ENCODE data around the gene PABPN1. TPM values are rescaled to one million over a fixed set of nuclear protein-coding genes. Genes with fewer than 3 reads are reported as not detected.

The PABPN1 gene
- polyA plus RNA-seq, 1 donor from 2014 or later, result 431 TPM

DNA sequence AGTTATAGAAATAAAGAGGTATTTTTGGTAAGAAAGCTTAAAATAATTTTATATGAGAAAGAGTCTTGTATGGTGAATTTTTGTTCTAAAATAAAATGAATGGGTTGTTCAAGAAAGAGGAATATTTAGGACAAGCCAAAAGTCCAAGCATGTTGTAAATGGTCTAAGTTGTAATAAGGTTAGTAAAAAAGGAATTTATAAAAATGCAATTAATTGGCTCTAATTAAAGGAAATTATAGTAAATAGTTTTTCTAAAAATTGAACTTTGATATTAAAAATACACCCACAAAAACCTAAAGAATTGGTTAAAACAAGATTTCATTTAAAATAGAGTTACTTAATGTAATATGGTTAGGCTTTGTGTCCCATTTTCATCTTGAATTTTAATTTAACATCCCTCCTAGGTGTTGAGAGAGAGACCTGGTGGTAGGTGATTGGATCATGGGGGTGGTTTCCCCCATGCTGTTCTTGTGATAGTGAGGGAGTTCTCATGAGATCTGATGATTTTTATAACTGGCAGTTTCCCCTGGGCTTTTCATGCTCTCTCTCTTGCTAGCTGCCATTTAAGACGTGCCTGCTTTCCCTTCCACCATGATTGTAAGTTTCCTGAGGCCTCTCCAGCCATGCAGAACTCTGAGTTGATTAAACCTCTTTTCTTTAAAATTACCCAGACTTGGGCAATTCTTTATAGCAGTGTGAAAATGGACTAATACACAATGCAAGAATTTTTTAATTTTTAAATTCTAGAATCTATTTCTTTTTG is 18.4 kb downstream of the PABPN1 start:
- Histone ChIP-seq H3K36me3 (ENCODE audit: insufficient read depth, low read length) (no peaks in the 10 kb centered on the region), H3K4me2 (ENCODE audit: low read length) (no peak overlapping the region), H2AFZ (ENCODE audit: low read depth, low read length) (no peak overlapping the region), H3K9ac (ENCODE audit: low read length) (no peak overlapping the region), H3K79me2 (replicated peaks; ENCODE audit: insufficient read depth, low read length) (no peaks in the 10 kb centered on the region), H4K20me1 (ENCODE audit: insufficient read depth) (no peaks in the 10 kb centered on the region), H3F3A (ENCODE audit: insufficient read depth, low read length, poor library complexity, severe bottlenecking) (no peaks in the 10 kb centered on the region), H3K27ac (ENCODE audit: low read length) (no peak overlapping the region), H3K4me3 (ENCODE audit: low read length) (no peak overlapping the region), H3K9me2 (ENCODE audit: insufficient read depth, low read length) (no peaks in the 10 kb centered on the region), H3K27me3 (ENCODE audit: insufficient read depth, low read depth, low read length) (no peaks in the 10 kb centered on the region), H3K9me3 (ENCODE audit: low read length) (no peaks in the 10 kb centered on the region)
- TF ChIP-seq POLR2AphosphoS5 (IDR thresholded peaks at IDR 0.05), result no peak
- TF ChIP-seq TAF1 (IDR thresholded peaks at IDR 0.05; ENCODE audit: low read depth), result no peak
- TF ChIP-seq, protein P1, sequence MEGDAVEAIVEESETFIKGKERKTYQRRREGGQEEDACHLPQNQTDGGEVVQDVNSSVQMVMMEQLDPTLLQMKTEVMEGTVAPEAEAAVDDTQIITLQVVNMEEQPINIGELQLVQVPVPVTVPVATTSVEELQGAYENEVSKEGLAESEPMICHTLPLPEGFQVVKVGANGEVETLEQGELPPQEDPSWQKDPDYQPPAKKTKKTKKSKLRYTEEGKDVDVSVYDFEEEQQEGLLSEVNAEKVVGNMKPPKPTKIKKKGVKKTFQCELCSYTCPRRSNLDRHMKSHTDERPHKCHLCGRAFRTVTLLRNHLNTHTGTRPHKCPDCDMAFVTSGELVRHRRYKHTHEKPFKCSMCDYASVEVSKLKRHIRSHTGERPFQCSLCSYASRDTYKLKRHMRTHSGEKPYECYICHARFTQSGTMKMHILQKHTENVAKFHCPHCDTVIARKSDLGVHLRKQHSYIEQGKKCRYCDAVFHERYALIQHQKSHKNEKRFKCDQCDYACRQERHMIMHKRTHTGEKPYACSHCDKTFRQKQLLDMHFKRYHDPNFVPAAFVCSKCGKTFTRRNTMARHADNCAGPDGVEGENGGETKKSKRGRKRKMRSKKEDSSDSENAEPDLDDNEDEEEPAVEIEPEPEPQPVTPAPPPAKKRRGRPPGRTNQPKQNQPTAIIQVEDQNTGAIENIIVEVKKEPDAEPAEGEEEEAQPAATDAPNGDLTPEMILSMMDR (IDR thresholded peaks at IDR 0.05; ENCODE audit: poor library complexity, severe bottlenecking), result no peak
- no peak for TF ChIP-seq MXI1 (conservative IDR thresholded peaks at IDR 0.05; ENCODE audit: poor library complexity, severe bottlenecking)
- TF ChIP-seq, protein P2, sequence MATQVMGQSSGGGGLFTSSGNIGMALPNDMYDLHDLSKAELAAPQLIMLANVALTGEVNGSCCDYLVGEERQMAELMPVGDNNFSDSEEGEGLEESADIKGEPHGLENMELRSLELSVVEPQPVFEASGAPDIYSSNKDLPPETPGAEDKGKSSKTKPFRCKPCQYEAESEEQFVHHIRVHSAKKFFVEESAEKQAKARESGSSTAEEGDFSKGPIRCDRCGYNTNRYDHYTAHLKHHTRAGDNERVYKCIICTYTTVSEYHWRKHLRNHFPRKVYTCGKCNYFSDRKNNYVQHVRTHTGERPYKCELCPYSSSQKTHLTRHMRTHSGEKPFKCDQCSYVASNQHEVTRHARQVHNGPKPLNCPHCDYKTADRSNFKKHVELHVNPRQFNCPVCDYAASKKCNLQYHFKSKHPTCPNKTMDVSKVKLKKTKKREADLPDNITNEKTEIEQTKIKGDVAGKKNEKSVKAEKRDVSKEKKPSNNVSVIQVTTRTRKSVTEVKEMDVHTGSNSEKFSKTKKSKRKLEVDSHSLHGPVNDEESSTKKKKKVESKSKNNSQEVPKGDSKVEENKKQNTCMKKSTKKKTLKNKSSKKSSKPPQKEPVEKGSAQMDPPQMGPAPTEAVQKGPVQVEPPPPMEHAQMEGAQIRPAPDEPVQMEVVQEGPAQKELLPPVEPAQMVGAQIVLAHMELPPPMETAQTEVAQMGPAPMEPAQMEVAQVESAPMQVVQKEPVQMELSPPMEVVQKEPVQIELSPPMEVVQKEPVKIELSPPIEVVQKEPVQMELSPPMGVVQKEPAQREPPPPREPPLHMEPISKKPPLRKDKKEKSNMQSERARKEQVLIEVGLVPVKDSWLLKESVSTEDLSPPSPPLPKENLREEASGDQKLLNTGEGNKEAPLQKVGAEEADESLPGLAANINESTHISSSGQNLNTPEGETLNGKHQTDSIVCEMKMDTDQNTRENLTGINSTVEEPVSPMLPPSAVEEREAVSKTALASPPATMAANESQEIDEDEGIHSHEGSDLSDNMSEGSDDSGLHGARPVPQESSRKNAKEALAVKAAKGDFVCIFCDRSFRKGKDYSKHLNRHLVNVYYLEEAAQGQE (IDR thresholded peaks at IDR 0.05; ENCODE audit: borderline replicate concordance), result no peak
- no peak for TF ChIP-seq EP300 (conservative IDR thresholded peaks at IDR 0.05; ENCODE audit: poor library complexity, severe bottlenecking)
- no peak for TF ChIP-seq SMC3 (conservative IDR thresholded peaks at IDR 0.05; ENCODE audit: poor library complexity)
- no peak for TF ChIP-seq EZH2 (IDR thresholded peaks at IDR 0.05; ENCODE audit: borderline replicate concordance, insufficient read depth, low read length, poor library complexity, severe bottlenecking)
- TF ChIP-seq RAD21 (conservative IDR thresholded peaks at IDR 0.05), result no peak

DNA sequence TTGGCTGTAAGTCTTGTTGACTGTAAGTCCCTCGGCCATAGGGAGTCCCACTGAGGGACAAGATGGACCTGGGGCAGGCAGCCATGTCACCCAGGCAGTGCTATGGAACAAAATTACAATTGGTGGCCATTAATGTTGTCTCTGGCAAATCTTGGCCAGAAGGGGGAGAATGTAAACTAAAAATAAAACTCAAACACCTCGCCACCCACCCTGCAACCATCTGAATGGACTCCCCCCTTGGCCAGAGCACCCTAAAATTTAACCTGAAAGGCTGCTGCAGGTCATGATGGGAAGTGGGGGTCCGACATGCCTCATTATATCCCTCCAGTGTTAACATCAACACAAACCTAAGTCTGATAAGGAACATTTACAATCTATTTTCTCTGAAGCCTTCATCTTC is 23.2 kb downstream of the PABPN1 start:
- Histone ChIP-seq H3K9ac (ENCODE audit: low read length) (no peak overlapping the region), H2AFZ (ENCODE audit: low read depth, low read length) (no peak overlapping the region)

More for the DNA sequence above, 23.2 kb downstream of the PABPN1 start:
- Histone ChIP-seq H3K36me3 (ENCODE audit: insufficient read depth, low read length) (no peaks in the 10 kb centered on the region), H3F3A (ENCODE audit: insufficient read depth, low read length, poor library complexity, severe bottlenecking) (no peaks in the 10 kb centered on the region), H3K4me3 (ENCODE audit: low read length) (no peak overlapping the region), H3K27me3 (ENCODE audit: insufficient read depth, low read depth, low read length) (no peaks in the 10 kb centered on the region), H3K4me2 (ENCODE audit: low read length) (no peak overlapping the region), H3K9me3 (ENCODE audit: low read length) (no peaks in the 10 kb centered on the region), H3K9me2 (ENCODE audit: insufficient read depth, low read length) (no peaks in the 10 kb centered on the region), H4K20me1 (ENCODE audit: insufficient read depth) (no peaks in the 10 kb centered on the region), H3K27ac (ENCODE audit: low read length) (no peak overlapping the region), H3K79me2 (replicated peaks; ENCODE audit: insufficient read depth, low read length) (no peaks in the 10 kb centered on the region)
- TF ChIP-seq MXI1 (conservative IDR thresholded peaks at IDR 0.05; ENCODE audit: poor library complexity, severe bottlenecking) (no peak), SMC3 (conservative IDR thresholded peaks at IDR 0.05; ENCODE audit: poor library complexity) (no peak), TAF1 (IDR thresholded peaks at IDR 0.05; ENCODE audit: low read depth) (no peak), EZH2 (IDR thresholded peaks at IDR 0.05; ENCODE audit: borderline replicate concordance, insufficient read depth, low read length, poor library complexity, severe bottlenecking) (no peak), EP300 (conservative IDR thresholded peaks at IDR 0.05; ENCODE audit: poor library complexity, severe bottlenecking) (no peak), POLR2AphosphoS5 (IDR thresholded peaks at IDR 0.05) (no peak)
- TF ChIP-seq, protein P2 (IDR thresholded peaks at IDR 0.05; ENCODE audit: borderline replicate concordance), result no peak
- TF ChIP-seq, protein P1 (IDR thresholded peaks at IDR 0.05; ENCODE audit: poor library complexity, severe bottlenecking), result peak; percentile 15

All from neural cell (in vitro differentiated cells).